Keratinocyte (primary cell): ENCODE results near the gene PCDH9. TPM values are rescaled to one million over a fixed set of nuclear protein-coding genes. Genes with fewer than 3 reads are reported as not detected.

Experiments used
- DNase-seq: peaks from one replicate; pipeline ENCODE4 v3.0.0-alpha.2; 2011; ENCODE audit warnings: low read depth, missing footprints, low spot score
- FAIRE-seq: peaks from 2 replicates; lab custom pipeline; 2011; peaks lifted over from hg19 to GRCh38; lab: Jason Lieb, UNC
- H2AFZ ChIP-seq: 2 replicates; pipeline ENCODE4 v1.6.0; 2012; ENCODE audit warnings: low read length, control low read depth, inconsistent platforms; ENCODE audit not compliant: control insufficient read depth
- H3K27ac ChIP-seq: 2 replicates; pipeline ENCODE4 v1.5.1; 2011; ENCODE audit warnings: low read length; ENCODE audit not compliant: control insufficient read depth, insufficient read depth
- H3K27me3 ChIP-seq: 3 replicates; pipeline ENCODE4 v1.6.0; 2011; ENCODE audit warnings: low read length; ENCODE audit not compliant: control insufficient read depth, insufficient read depth; ENCODE audit errors: extremely low read depth
- H3K36me3 ChIP-seq, 2 experiments: 2 replicates in 1 of 2; 3 replicates in 1 of 2; pipeline ENCODE4 v1.5.1; 2011; ENCODE audit warnings: low read length in 2 of 2, mild to moderate bottlenecking in 1 of 2; ENCODE audit not compliant: control insufficient read depth in 2 of 2, insufficient read depth in 2 of 2; ENCODE audit errors: extremely low read depth in 1 of 2
- H3K4me1 ChIP-seq: 3 replicates; pipeline ENCODE4 v1.5.1; 2011; ENCODE audit warnings: low read length; ENCODE audit not compliant: control insufficient read depth, insufficient read depth; ENCODE audit errors: extremely low read depth
- H3K4me2 ChIP-seq: 3 replicates; pipeline ENCODE4 v1.6.0; 2011; ENCODE audit warnings: low read depth, low read length; ENCODE audit not compliant: control insufficient read depth, insufficient read depth; ENCODE audit errors: extremely low read depth
- H3K4me3 ChIP-seq, 3 experiments: fragments of 200-600 bp in 1 of 3; sonication (generic) in 1 of 3; 2 replicates in 2 of 3; 3 replicates in 1 of 3; pipeline ENCODE4 v1.5.1; 2011 to 2016; ENCODE audit warnings: low read length in 3 of 3, mild to moderate bottlenecking in 3 of 3, control low read depth in 2 of 3, inconsistent platforms in 1 of 3, low read depth in 1 of 3, mixed read lengths in 1 of 3, mixed run types in 1 of 3, moderate library complexity in 1 of 3; ENCODE audit not compliant: control insufficient read depth in 2 of 3, insufficient read depth in 2 of 3; ENCODE audit errors: extremely low read depth in 1 of 3
- H3K79me2 ChIP-seq: 2 replicates; pipeline ENCODE4 v1.6.0; 2012; ENCODE audit warnings: low read length; ENCODE audit not compliant: control insufficient read depth, insufficient read depth
- H3K9ac ChIP-seq: 3 replicates; pipeline ENCODE4 v1.6.0; 2011; ENCODE audit warnings: low read length; ENCODE audit not compliant: control insufficient read depth, insufficient read depth; ENCODE audit errors: extremely low read depth
- H3K9me1 ChIP-seq: 3 replicates; pipeline ENCODE4 v1.6.0; 2011; ENCODE audit warnings: low read length; ENCODE audit not compliant: control insufficient read depth, insufficient read depth; ENCODE audit errors: extremely low read depth
- H3K9me3 ChIP-seq: 2 replicates; pipeline ENCODE4 v1.5.1; 2012; ENCODE audit warnings: low read depth, low read length; ENCODE audit not compliant: control insufficient read depth
- H4K20me1 ChIP-seq: 3 replicates; pipeline ENCODE4 v1.6.0; 2011; ENCODE audit warnings: low read length; ENCODE audit not compliant: control insufficient read depth, insufficient read depth; ENCODE audit errors: extremely low read depth
- CTCF ChIP-seq, 3 experiments: IDR thresholded peaks in 1 of 3; conservative IDR thresholded peaks in 1 of 3; optimal IDR thresholded peaks in 1 of 3; 2 replicates in 2 of 3; 3 replicates in 1 of 3; pipeline versions ENCODE3 to v1.5.1; 2011; ENCODE audit warnings: low read length in 3 of 3, mild to moderate bottlenecking in 3 of 3, moderate library complexity in 2 of 3, control low read depth in 1 of 3, inconsistent platforms in 1 of 3; ENCODE audit not compliant: insufficient read depth in 2 of 3; ENCODE audit errors: extremely low read depth in 1 of 3
- EZH2 ChIP-seq: IDR thresholded peaks from one replicate; pipeline ENCODE4 v1.6.1; 2012; ENCODE audit warnings: inconsistent platforms, mild to moderate bottlenecking, low read length, moderate library complexity
- dilution Hi-C: fragments of 300-500 bp; cut with MboI; formaldehyde crosslinking; loops from one replicate; pipeline ENCODE4 v1.7.0; 2020; ENCODE audit warnings: low sequenced_read_pairs; ENCODE audit not compliant: extremely low pct_ligation_motif_present
- polyA plus RNA-seq, 5 experiments: library from polyadenylated mRNA; depleted of rRNA in 3 of 5; stranded (reverse) in 3 of 5; stranded (forward) in 1 of 5; unstranded in 1 of 5; fragments of >200 nt; gene quantifications; 1 replicate in 1 of 5; 2 replicates in 3 of 5; 3 replicates in 1 of 5; pipeline versions ENCODE4 v1.2.1 to v1.2.3, GENCODE V29; 2011 to 2012; ENCODE audit warnings: missing spikeins in 2 of 5, low read depth in 1 of 5, low replicate concordance in 1 of 5

The PCDH9 gene
- polyA plus RNA-seq, 1 donor (not counting 4 experiments of a cell fraction or from before 2014, with no cell fraction given) = 0.21 TPM

GRCh38 chr13:66365101-66365500 lies 865.0 kb downstream of the PCDH9 start:
- dilution Hi-C loops = no loop called here
- no peak for FAIRE-seq
- H3K4me2 ChIP-seq = no peak overlapping the region

GRCh38 chr13:66364346-66364745 lies 865.8 kb downstream of the PCDH9 start:
- Histone ChIP-seq H3K9ac (no peak overlapping the region), H3K4me3 (no peak overlapping the region), H3K9me1 (no peaks in the 10 kb centered on the region), H4K20me1 (no peaks in the 10 kb centered on the region), H3K4me2 (no peak overlapping the region), H3K27me3 (no peaks in the 10 kb centered on the region), H3K4me1 (no peaks in the 10 kb centered on the region), H3K9me3 (no peaks in the 10 kb centered on the region), H3K79me2 (no peaks in the 10 kb centered on the region), H3K36me3 (no peaks in the 10 kb centered on the region), H3K27ac (no peak overlapping the region), H2AFZ (no peak overlapping the region)
- dilution Hi-C loops = no loop called here
- DNase-seq (no peak), FAIRE-seq (no peak)
- TF ChIP-seq EZH2 (no peak), CTCF (optimal IDR thresholded peaks at IDR 0.05 in 1 of 3, IDR thresholded peaks at IDR 0.05 in 1 of 3, conservative IDR thresholded peaks at IDR 0.05 in 1 of 3; ENCODE audit: extremely low read depth in 1 of 3, insufficient read depth in 2 of 3, low read length in 3 of 3) (no peak)

More at GRCh38 chr13:66365101-66365500, 865.0 kb downstream of the PCDH9 start:
- Histone ChIP-seq H3K9ac (no peak overlapping the region), H3K79me2 (no peaks in the 10 kb centered on the region), H2AFZ (no peak overlapping the region), H3K9me3 (no peaks in the 10 kb centered on the region), H3K36me3 (no peaks in the 10 kb centered on the region), H3K9me1 (no peaks in the 10 kb centered on the region), H3K4me3 (no peak overlapping the region), H4K20me1 (no peaks in the 10 kb centered on the region), H3K27me3 (no peaks in the 10 kb centered on the region), H3K27ac (no peak overlapping the region), H3K4me1 (no peaks in the 10 kb centered on the region)
- TF ChIP-seq CTCF (optimal IDR thresholded peaks at IDR 0.05 in 1 of 3, IDR thresholded peaks at IDR 0.05 in 1 of 3, conservative IDR thresholded peaks at IDR 0.05 in 1 of 3; ENCODE audit: extremely low read depth in 1 of 3, insufficient read depth in 2 of 3, low read length in 3 of 3) (no peak), EZH2 (no peak)
- DNase-seq = no peak
